MCF 10A (cell line): ENCODE measurements around the gene LAMC1. TPM values are rescaled to one million over a fixed set of nuclear protein-coding genes. Genes with fewer than 3 reads are reported as not detected.
A peak's percentile ranks its signal among the peaks of the same experiment; 100 is the strongest.

ENCODE experiments used
- BruUV-seq: library from RNA; stranded (reverse); fragments of 400-500 nt; replicated peaks from 2 replicates; lab custom pipeline; 2021; lab: Mats Ljungman, UMichigan
- CTCF ChIA-PET: fragments of 300-600 bp; sonication (Branson Sonifier 250); formaldehyde crosslinking; extraction: SDS; loops from one replicate; lab custom pipeline; 2021; ENCODE audit warnings: antibody characterized with exemption, inconsistent platforms; lab: Yijun Ruan, JAX
- POLR2A ChIA-PET: fragments of 300-600, 350-650 bp; sonication (Branson Sonifier 250); formaldehyde crosslinking; extraction: SDS; loops from one replicate; lab custom pipeline; 2020; ENCODE audit warnings: antibody characterized with exemption, inconsistent platforms; lab: Yijun Ruan, JAX
- DNase-seq: peaks from one replicate; pipeline ENCODE4 v3.0.0-alpha.2; 2018; ENCODE audit not compliant: unreplicated experiment
- H3K27ac Mint-ChIP-seq: one replicate; pipeline ENCODE4 v1.8.0; 2022; ENCODE audit warnings: mild to moderate bottlenecking, low read depth, mixed read lengths; ENCODE audit not compliant: unreplicated experiment
- H3K27me3 Mint-ChIP-seq: one replicate; pipeline ENCODE4 v1.8.0; 2022; ENCODE audit warnings: mixed read lengths; ENCODE audit not compliant: insufficient read depth, unreplicated experiment
- H3K36me3 Mint-ChIP-seq: one replicate; pipeline ENCODE4 v1.8.0; 2022; ENCODE audit warnings: mild to moderate bottlenecking, moderate library complexity, mixed read lengths; ENCODE audit not compliant: insufficient read depth, unreplicated experiment
- H3K4me1 Mint-ChIP-seq: one replicate; pipeline ENCODE4 v1.8.0; 2022; ENCODE audit warnings: mixed read lengths; ENCODE audit not compliant: insufficient read depth, unreplicated experiment
- H3K4me3 Mint-ChIP-seq: one replicate; pipeline ENCODE4 v1.8.0; 2022; ENCODE audit warnings: mild to moderate bottlenecking, moderate library complexity, mixed read lengths; ENCODE audit not compliant: unreplicated experiment
- H3K9me3 Mint-ChIP-seq: one replicate; pipeline ENCODE4 v1.8.0; 2022; ENCODE audit warnings: mixed read lengths; ENCODE audit not compliant: unreplicated experiment
- intact Hi-C: fragments of 100-400 bp; cut with micrococcal nuclease; formaldehyde crosslinking; loops from 2 replicates; pipeline ENCODE4 v1.14.1; 2022
- total RNA-seq: library from RNA; stranded (reverse); gene quantifications from 2 replicates; pipeline ENCODE4 v1.2.3, GENCODE V29; 2022
- TF ChIP-seq, protein P1 (sequence below): fragments of 200-600 bp; IDR thresholded peaks from one replicate; pipeline ENCODE4 v1.8.0; 2022; ENCODE audit warnings: antibody characterized with exemption, mild to moderate bottlenecking; ENCODE audit not compliant: unreplicated experiment

The LAMC1 gene
- total RNA-seq, 1 experiment from 2014 or later: 179 TPM

DNA sequence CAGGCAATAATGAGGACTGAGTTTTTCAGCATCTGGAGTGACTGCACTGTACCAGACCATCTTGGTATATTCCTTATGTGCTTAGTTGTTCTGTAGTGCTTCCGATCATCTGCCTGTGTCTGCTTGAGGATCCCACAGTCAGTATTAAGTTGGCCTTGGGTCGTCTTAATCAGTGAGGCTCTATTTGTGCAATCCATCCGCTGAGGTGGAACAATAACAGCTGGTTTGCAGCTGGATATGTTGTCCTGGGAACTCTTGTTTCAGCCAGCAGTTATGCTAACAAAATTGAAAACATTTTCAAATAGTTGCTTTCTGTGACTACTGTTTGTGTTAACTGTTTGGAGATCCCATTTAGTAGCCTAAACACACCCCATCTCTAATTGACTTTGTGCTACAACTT, 73.7 kb downstream of the LAMC1 start:
- H3K27ac Mint-ChIP-seq: no peak overlapping the region
- TF ChIP-seq, protein P1, sequence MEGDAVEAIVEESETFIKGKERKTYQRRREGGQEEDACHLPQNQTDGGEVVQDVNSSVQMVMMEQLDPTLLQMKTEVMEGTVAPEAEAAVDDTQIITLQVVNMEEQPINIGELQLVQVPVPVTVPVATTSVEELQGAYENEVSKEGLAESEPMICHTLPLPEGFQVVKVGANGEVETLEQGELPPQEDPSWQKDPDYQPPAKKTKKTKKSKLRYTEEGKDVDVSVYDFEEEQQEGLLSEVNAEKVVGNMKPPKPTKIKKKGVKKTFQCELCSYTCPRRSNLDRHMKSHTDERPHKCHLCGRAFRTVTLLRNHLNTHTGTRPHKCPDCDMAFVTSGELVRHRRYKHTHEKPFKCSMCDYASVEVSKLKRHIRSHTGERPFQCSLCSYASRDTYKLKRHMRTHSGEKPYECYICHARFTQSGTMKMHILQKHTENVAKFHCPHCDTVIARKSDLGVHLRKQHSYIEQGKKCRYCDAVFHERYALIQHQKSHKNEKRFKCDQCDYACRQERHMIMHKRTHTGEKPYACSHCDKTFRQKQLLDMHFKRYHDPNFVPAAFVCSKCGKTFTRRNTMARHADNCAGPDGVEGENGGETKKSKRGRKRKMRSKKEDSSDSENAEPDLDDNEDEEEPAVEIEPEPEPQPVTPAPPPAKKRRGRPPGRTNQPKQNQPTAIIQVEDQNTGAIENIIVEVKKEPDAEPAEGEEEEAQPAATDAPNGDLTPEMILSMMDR: no peak
- intact Hi-C loops: no loop called here
- no peak for DNase-seq
- H3K27me3 Mint-ChIP-seq: no peaks in the 10 kb centered on the region
- CTCF ChIA-PET: no interaction called here
- peaks cover 8% of the 10 kb centered on the region for H3K36me3 Mint-ChIP-seq
- peaks cover 31% of the 10 kb centered on the region for H3K4me1 Mint-ChIP-seq
- no peaks in the 10 kb centered on the region for H3K9me3 Mint-ChIP-seq
- no TSS peak for BruUV-seq
- POLR2A ChIA-PET: interaction anchor here (0.6 to 1.8 kb wide), 7 partner anchors 9 to 75 kb away, joined by 3 to 6 read pairs (median 3); no protein-coding TSS in a partner anchor
- no peak overlapping the region for H3K4me3 Mint-ChIP-seq

DNA sequence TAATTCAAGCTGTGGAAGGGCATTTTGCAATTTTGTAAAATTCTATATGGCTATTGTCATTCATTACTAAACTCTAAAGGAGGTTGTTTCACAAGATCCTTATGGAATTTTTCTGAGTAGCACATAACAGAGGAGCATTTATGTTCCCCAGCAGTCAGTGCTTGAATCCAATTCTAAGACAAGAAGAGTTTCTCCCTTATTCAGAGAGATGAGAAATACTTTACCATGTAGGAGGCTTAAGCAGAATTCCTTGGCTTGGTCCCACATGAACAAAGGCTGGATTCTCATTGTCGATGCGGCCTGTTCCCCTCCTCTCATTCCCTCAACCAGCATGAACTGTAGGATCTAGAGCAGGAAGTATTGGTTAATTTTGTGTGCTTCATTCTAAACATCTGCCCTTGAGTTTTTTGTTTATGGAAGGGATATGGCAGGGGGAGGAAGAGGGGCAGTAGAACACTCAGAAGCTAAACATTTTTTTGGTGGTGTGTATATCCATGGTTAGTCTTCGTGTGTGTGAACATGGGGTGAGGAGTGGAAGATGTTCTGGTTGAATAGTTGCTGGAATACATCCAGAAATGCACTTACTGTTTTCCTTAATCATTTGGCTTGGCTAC, 74.3 kb downstream of the LAMC1 start:
- no TSS peak for BruUV-seq
- TF ChIP-seq, protein P1: no peak
- Mint-ChIP-seq H3K4me3 (no peak overlapping the region), H3K4me1 (peaks cover 29% of the 10 kb centered on the region), H3K9me3 (no peaks in the 10 kb centered on the region), H3K27ac (no peak overlapping the region), H3K36me3 (peaks cover 11% of the 10 kb centered on the region), H3K27me3 (no peaks in the 10 kb centered on the region)
- CTCF ChIA-PET: no interaction called here
- intact Hi-C loops: no loop called here
- DNase-seq: peak; percentile 48
- POLR2A ChIA-PET: interaction anchor here (0.6 to 1.8 kb wide), 10 partner anchors 8 to 87 kb away, joined by 3 to 6 read pairs (median 4); no protein-coding TSS in a partner anchor

DNA sequence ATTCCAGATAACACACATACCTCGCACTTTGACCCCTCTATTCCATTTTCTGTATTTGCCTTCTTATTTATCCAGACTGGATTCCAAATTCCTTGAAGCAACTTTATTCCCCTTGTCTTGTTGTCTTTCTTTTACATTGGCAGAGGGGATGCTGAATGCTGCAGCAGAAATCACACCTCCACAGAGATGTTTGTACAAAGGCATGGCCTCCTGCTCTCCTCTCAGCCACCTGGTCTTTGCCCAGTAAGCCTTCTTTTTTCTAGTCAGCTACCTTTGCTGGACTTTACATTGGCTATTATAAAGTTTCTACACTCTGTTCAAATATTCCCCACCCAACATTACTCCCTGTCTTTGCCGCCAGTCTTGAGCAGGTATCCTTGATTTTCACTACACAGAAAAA, 75.1 kb downstream of the LAMC1 start:
- Mint-ChIP-seq H3K4me3 (no peak overlapping the region), H3K9me3 (no peaks in the 10 kb centered on the region), H3K27ac (no peak overlapping the region), H3K36me3 (peaks cover 11% of the 10 kb centered on the region), H3K4me1 (peaks cover 22% of the 10 kb centered on the region), H3K27me3 (no peaks in the 10 kb centered on the region)
- TF ChIP-seq, protein P1: no peak
- POLR2A ChIA-PET: interaction anchor here (0.8 to 1.8 kb wide), 6 partner anchors 9 to 87 kb away, joined by 3 to 6 read pairs (median 4); no protein-coding TSS in a partner anchor
- intact Hi-C loops: no loop called here
- no TSS peak for BruUV-seq
- CTCF ChIA-PET: no interaction called here
- no peak for DNase-seq

DNA sequence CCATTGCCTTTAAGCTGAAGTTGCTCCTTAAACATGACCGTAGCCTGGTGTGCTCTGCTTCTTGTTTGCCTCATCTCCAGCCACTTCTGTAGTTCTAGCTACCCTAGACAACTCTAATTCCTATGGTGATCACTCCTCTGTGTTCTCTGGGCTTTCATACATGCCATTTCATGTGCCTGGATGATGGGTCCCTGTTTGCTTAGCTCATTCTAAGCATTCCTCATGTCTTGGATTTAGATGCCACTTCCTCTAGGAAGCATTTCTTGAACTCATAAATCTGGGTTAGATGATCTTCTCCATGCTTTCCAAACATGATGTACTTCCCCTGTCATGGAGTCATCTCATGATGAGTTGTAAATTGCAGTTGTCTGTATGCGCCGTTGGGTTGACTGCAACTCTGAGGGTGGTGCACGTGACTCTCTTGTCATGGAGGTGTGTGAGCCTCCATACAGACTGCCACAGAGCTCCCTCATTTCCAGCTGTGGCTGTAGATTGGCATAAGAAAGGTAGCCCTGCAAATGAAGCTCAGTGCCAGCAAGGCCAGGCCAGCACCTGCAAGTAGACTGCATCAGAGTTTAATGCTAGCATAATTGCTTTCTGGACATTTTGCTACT, 77.2 kb downstream of the LAMC1 start:
- no peaks in the 10 kb centered on the region for H3K9me3 Mint-ChIP-seq
- H3K27ac Mint-ChIP-seq: no peak overlapping the region
- H3K36me3 Mint-ChIP-seq: peaks cover 33% of the 10 kb centered on the region
- POLR2A ChIA-PET: interaction anchor here (0.6 to 1.4 kb wide), 3 partner anchors 12 to 75 kb away, joined by 3 read pairs; no protein-coding TSS in a partner anchor
- TF ChIP-seq, protein P1: no peak
- H3K27me3 Mint-ChIP-seq: no peaks in the 10 kb centered on the region
- intact Hi-C loops: no loop called here
- H3K4me1 Mint-ChIP-seq: peaks cover 12% of the 10 kb centered on the region
- DNase-seq: no peak
- no TSS peak for BruUV-seq
- H3K4me3 Mint-ChIP-seq: no peak overlapping the region
- CTCF ChIA-PET: interaction anchor here (0.5 to 0.6 kb wide), 3 partner anchors 11 to 43 kb away, joined by 3 to 7 read pairs (median 3); no protein-coding TSS in a partner anchor
